ENCODE measurements around the gene C17orf100. TPM values are rescaled to one million over a fixed set of nuclear protein-coding genes. Genes with fewer than 3 reads are reported as not detected.

C17orf100 gene
- total RNA-seq, 4 donors from 2014 or later = 0.81 to 3.3 (median 1.6) TPM

- DNase-seq (ENCODE audit: low spot score in 2 of 2) = peak in 1 of 2 donors; percentile 67
- intact Hi-C loops (cut with DNase I; ENCODE audit: low total_unique reads) = no loop called here
- 86 to 87% methylated on average over 17 of the region's 17 CpGs for WGBS, 2 donors
- H3K4me3 ChIP-seq (ENCODE audit: low read depth, poor library complexity, severe bottlenecking) = no peak overlapping the region
- TF ChIP-seq CTCF (IDR thresholded peaks at IDR 0.05) (no peak), POLR2A (IDR thresholded peaks at IDR 0.05) (no peak)
Observed at GRCh38 chr17:6668219-6668618, 16.7 kb downstream of the C17orf100 start.

DNA sequence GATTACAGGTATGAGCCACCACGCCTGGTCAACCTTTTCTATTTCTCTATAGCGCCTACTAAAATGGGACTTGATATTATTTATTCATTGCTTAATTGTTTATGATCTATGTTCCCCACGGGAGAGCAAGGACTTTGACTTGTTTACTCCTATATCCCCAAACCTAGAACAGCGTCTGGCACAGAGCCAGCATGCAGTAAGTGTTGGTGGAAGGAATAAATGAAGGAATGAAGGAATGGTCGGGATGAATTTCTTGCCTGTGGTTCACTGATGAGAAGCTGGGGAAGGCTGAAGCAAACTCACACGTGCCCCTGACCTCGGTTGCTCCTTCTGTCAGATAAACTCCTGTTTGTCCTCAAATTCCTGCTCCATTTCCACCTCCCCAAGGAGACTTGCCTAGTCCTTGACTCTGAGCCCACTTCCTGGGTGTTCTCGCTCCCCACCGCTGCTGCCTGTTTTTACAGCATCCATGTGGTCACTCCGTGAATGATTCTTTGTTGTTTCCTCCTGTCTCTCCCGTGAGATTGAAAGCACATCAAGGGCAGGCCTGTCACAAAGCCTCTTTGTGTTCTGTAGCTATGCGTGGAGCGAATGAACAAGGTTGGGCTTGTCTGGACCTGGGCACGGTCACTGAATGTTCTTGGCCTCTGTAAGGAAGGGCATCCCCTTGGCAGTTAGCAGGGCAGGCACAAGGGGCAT, 17.3 kb downstream of the C17orf100 start:
- WGBS, 2 donors = 62 to 64% methylated on average over 14 of the region's 14 CpGs
- DNase-seq (ENCODE audit: low spot score in 2 of 2) = peak in 1 of 2 donors; percentile 73
- H3K4me3 ChIP-seq (ENCODE audit: low read depth, poor library complexity, severe bottlenecking) = no peak overlapping the region
- intact Hi-C loops (cut with DNase I; ENCODE audit: low total_unique reads) = no loop called here
- TF ChIP-seq CTCF (IDR thresholded peaks at IDR 0.05) (no peak), POLR2A (IDR thresholded peaks at IDR 0.05) (no peak)

DNA sequence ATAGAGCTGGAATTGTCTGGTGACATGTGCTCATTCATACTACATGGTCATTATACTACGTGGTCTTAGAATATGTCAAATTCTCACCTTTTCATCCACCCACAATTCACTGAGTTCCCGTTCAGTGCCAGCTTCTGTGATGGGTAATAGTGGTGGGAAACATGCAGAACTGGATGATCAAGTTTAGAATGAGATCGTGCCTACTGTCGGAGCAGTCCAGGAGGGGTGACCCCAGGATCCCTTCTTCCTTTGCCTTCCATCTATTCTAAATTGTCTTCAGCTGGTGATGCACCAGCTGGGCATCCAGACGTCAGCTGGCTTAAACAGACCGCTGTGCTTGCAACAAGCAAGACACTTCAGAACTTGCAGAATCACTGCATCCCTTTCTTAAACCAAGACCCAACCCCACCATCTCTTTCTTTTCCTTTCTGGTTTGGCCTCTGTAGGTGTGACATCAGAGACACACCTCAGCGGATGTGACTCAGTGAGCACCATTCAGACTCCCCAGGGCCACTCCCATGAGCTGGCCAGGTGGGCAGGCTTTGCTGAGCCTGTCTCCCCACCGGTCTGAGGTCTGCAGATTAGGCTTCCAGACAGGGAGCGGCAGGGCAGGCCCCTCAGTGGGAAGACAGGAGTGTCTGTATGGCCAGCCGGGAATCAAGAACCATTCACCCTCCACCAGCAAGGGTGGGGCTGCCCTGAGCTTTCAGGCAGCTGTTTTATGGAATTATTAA, 18.1 kb downstream of the C17orf100 start:
- WGBS, 2 donors = 34 to 60% methylated on average over 10 of the region's 10 CpGs
- TF ChIP-seq CTCF (IDR thresholded peaks at IDR 0.05) (no peak), POLR2A (IDR thresholded peaks at IDR 0.05) (no peak)
- H3K4me3 ChIP-seq (ENCODE audit: low read depth, poor library complexity, severe bottlenecking) = no peak overlapping the region
- peak in 1 of 2 donors; percentile 74 for DNase-seq (ENCODE audit: low spot score in 2 of 2)
- intact Hi-C loops (cut with DNase I; ENCODE audit: low total_unique reads) = loop anchor here (10.0 kb wide), 1 partner anchor 165 kb away; the partner anchor contains the start of gene TEKT1

DNA sequence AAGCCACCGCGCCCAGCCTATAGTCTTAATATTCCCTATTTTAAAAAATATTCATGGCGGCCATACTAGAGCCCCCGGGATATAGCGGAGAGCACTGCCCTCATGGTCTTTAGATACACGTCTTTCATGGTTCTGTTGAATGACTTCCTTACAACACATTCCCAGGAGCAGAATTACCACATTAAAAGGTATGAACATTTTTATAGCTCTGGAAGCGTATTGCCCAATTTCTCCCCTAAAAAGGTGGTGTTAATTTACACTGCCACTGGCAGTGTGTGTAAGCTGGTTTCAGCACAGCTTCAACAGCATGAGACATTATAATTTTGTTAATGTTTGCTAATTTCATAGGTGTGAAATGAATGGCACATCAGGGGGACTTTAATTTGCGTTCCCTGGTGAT, 19.0 kb downstream of the C17orf100 start:
- H3K4me3 ChIP-seq (ENCODE audit: low read depth, poor library complexity, severe bottlenecking) = no peak overlapping the region
- WGBS, 2 donors = 85% methylated on average over 8 of the region's 8 CpGs
- intact Hi-C loops (cut with DNase I; ENCODE audit: low total_unique reads) = loop anchor here (10.0 kb wide), 1 partner anchor 164 kb away; the partner anchor contains the start of gene TEKT1
- DNase-seq (ENCODE audit: low spot score in 2 of 2) = no peak
- TF ChIP-seq POLR2A (IDR thresholded peaks at IDR 0.05) (no peak), CTCF (IDR thresholded peaks at IDR 0.05) (no peak)

DNA sequence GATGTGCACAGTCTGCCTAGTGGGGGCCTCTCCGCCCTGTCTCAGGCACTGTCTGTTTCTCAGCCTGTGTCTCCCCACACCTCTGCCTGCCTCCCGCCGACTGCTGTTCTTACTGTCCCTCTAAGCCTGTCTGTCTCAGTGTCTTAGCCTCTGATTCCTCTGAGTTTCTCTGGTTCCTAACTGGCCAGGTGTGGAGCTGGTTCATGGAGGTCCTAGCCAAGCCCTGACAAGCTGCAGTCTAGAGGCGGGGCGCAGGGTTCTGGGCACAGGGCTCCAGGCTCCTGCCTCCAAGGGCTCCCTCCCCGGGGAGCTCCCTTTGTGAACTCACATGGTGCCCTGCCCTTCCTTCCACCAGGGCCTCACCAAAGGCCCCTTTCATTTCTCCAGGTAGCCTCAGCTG, 19.4 kb downstream of the C17orf100 start:
- no peak overlapping the region for H3K4me3 ChIP-seq (ENCODE audit: low read depth, poor library complexity, severe bottlenecking)
- intact Hi-C loops (cut with DNase I; ENCODE audit: low total_unique reads) = loop anchor here (10.0 kb wide), 1 partner anchor 164 kb away; the partner anchor contains the start of gene TEKT1
- no peak for DNase-seq (ENCODE audit: low spot score in 2 of 2)
- TF ChIP-seq POLR2A (IDR thresholded peaks at IDR 0.05) (no peak), CTCF (IDR thresholded peaks at IDR 0.05) (no peak)
- WGBS, 2 donors = 75 to 89% methylated on average over 5 to 6 of the region's 6 CpGs

All from lower leg skin (tissue), 4 donors.